Ovary (tissue), 9 donors: Measurements from ENCODE around the gene TASP1. TPM values are rescaled to one million over a fixed set of nuclear protein-coding genes. Genes with fewer than 3 reads are reported as not detected.

ENCODE experiments used
- DNase-seq, 5 donors: peaks; one replicate each; pipeline ENCODE4 v3.0.0-alpha.2; 2019 to 2020
- H3K27ac ChIP-seq, 2 donors: fragments of 200-600 bp; one replicate each; pipeline versions ENCODE4 v1.5.1 to v1.8.0; 2019 to 2022
- H3K27me3 ChIP-seq: fragments of 200-600 bp; one replicate; pipeline ENCODE4 v1.8.0; 2022
- H3K36me3 ChIP-seq: fragments of 200-600 bp; sonication (generic); one replicate; pipeline ENCODE4 v1.5.1; 2019
- H3K4me1 ChIP-seq: one replicate; pipeline ENCODE4 v1.8.1; 2013; ENCODE audit warnings: mild to moderate bottlenecking, moderate library complexity; ENCODE audit not compliant: insufficient read depth
- H3K4me3 ChIP-seq: fragments of 200-600 bp; sonication (generic); one replicate; pipeline ENCODE4 v1.5.1; 2017
- H3K9me3 ChIP-seq, 2 donors: fragments of 200-600 bp in 1 of 2; sonication (generic) in 1 of 2; one replicate each; pipeline versions ENCODE4 v1.5.1 to v1.8.1; 2013 to 2019; ENCODE audit warnings: mild to moderate bottlenecking in 1 of 2, moderate library complexity in 1 of 2
- EP300 ChIP-seq: sonication (generic); formaldehyde crosslinking; IDR thresholded peaks from one replicate; pipeline ENCODE4 v1.6.1; 2017; ENCODE audit warnings: antibody characterized with exemption
- POLR2A ChIP-seq: fragments of 450-650 bp; IDR thresholded peaks from one replicate; pipeline ENCODE4 v1.6.1; 2017; ENCODE audit warnings: antibody characterized with exemption, mild to moderate bottlenecking, moderate library complexity
- WGBS, 3 donors: extraction: QIAGEN DNeasy Blood & Tissue Kit in 1 of 3; methylation state at CpG; one replicate each; pipeline versions ENCODE4 v1.1.5 to v1.1.7; 2013 to 2017; 5-methylcytosine and 5-hydroxymethylcytosine counted together
- intact Hi-C, 4 donors: fragments of 100-400 bp; cut with DNase I; formaldehyde crosslinking; loops; one replicate each; pipeline versions ENCODE4 v1.11.0 to v1.15.1; 2022 to 2023
- polyA plus RNA-seq, 2 donors: library from polyadenylated mRNA; stranded (reverse); fragments of 200-250 nt in 1 of 2; fragments of 350-450 nt in 1 of 2; fragmentation: Illumina TruSeq in 1 of 2; extraction: RNeasy Lipid Tissue Mini Kit (QIAGEN cat#74804) in 1 of 2; gene quantifications; one replicate each; pipeline ENCODE4 v1.2.3, GENCODE V29; 2013 to 2014
- total RNA-seq, 7 donors: library from RNA; depleted of rRNA in 2 of 7; stranded (reverse); fragments of >200 nt in 2 of 7; fragmentation: NEBNext Ultra II Directional in 3 of 7; extraction: Animal tissue kit (Norgen Biotek cat#: 25700) in 3 of 7; gene quantifications; one replicate each; pipeline versions ENCODE4 v1.1.0 to v1.2.4, GENCODE V29; 2016 to 2023
- TF ChIP-seq, protein P1 (sequence below), 3 donors: fragments of 450-650 bp in 2 of 3; fragments of 200-600 bp in 1 of 3; IDR thresholded peaks; one replicate each; pipeline versions ENCODE4 v1.5.1 to v1.8.0; 2016 to 2022; ENCODE audit warnings: antibody characterized with exemption in 3 of 3, mild to moderate bottlenecking in 1 of 3
- donor health status: DM: no; HTN: no; CAD: no; lungs with moderate emphysema.
- donor health status: DM: no; HTN: no; CAD: no.
- donor health status: Bipolar disorder and iron deficiency.
- donor health status: DM: yes; HTN: yes; CAD: no.
- donor health status: DM: no; HTN: no; CAD: no.
- donor health status: DM: yes; HTN: yes; CAD: no.

Gene TASP1
- total and polyA plus RNA-seq, 9 donors: 6.4 to 16.5 (median 13.2) TPM

DNA sequence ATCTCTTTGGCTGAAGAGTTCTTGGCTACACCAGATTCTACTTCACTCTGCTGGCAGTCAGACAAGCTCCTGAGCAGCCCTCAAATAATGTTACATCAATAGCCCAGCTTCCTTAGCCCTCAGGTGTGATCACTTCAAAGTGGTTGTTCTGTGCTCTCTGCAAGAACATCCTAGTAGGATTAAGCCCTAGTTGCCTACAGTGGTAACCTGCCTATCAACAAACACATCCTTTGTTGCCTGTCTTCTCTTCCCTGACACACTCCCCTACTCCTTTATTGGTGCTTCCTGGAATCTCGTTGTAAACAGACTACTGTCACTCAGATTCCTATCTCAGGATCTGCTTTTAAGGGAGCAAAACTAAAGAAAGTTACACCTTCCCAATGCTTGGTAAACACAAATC lies 45.1 kb upstream of the TASP1 start:
- intact Hi-C loops: no loop called here
- Histone ChIP-seq H3K4me1 (no peaks in the 10 kb centered on the region), H3K36me3 (no peaks in the 10 kb centered on the region), H3K4me3 (no peak overlapping the region), H3K9me3 (no peaks in the 10 kb centered on the region), H3K27ac (no peak overlapping the region), H3K27me3 (no peaks in the 10 kb centered on the region)
- no peak for DNase-seq
- no peak for TF ChIP-seq POLR2A
- TF ChIP-seq, protein P1, sequence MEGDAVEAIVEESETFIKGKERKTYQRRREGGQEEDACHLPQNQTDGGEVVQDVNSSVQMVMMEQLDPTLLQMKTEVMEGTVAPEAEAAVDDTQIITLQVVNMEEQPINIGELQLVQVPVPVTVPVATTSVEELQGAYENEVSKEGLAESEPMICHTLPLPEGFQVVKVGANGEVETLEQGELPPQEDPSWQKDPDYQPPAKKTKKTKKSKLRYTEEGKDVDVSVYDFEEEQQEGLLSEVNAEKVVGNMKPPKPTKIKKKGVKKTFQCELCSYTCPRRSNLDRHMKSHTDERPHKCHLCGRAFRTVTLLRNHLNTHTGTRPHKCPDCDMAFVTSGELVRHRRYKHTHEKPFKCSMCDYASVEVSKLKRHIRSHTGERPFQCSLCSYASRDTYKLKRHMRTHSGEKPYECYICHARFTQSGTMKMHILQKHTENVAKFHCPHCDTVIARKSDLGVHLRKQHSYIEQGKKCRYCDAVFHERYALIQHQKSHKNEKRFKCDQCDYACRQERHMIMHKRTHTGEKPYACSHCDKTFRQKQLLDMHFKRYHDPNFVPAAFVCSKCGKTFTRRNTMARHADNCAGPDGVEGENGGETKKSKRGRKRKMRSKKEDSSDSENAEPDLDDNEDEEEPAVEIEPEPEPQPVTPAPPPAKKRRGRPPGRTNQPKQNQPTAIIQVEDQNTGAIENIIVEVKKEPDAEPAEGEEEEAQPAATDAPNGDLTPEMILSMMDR (IDR thresholded peaks at IDR 0.05): no peak
- TF ChIP-seq EP300: no peak
- 33 to 36% (median 33%) methylated on average over 1 of the region's 1 CpG for WGBS, 3 donors

DNA sequence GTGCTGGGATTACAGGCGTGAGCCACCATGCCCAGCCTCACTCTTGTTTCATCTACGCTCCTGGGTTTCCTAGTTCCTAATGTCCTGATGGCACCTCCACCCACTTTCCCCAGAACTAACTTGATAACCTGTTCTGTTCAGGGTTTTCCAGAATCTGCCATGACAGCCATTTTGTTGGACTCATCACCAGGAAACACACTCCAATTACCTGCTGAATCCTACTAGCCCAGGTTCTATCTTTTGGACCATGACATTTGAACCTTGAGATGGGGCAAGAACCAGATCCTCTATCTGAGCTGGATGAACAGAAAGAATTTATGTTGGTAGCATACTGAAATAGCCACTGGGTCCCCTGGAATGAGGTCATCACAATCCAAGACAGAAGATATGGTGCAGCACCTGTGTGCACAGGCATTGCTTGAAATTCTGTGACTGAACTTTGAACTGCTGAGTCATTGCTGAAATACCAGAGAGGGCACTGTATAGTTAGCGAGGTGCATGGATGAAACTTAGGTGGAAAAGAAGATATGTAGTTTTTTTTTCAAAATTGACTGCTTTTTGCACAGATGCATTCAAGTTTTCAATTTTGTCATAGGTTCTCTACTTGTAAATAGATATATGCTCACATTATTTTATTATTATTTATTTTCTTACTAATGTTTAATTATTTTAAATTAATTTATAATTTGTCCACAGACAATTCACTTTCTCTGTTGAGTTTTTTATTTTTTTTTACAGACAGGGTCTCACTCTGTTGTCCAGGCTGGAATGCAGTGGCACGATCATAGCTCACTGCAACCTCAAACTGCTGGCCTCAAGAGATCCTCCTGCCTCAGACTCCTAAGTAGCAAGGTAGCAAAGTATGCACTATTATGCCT lies 42.8 kb upstream of the TASP1 start:
- no peaks in the 10 kb centered on the region for H3K27me3 ChIP-seq
- no peaks in the 10 kb centered on the region for H3K9me3 ChIP-seq
- WGBS, 3 donors: 71 to 93% (median 71%) methylated on average over 4 of the region's 4 CpGs
- TF ChIP-seq POLR2A (no peak), EP300 (no peak)
- TF ChIP-seq, protein P1 (IDR thresholded peaks at IDR 0.05): no peak
- H3K4me1 ChIP-seq: no peaks in the 10 kb centered on the region
- H3K36me3 ChIP-seq: no peaks in the 10 kb centered on the region
- no peak overlapping the region for H3K27ac ChIP-seq
- no peak for DNase-seq
- intact Hi-C loops: no loop called here
- no peak overlapping the region for H3K4me3 ChIP-seq

DNA sequence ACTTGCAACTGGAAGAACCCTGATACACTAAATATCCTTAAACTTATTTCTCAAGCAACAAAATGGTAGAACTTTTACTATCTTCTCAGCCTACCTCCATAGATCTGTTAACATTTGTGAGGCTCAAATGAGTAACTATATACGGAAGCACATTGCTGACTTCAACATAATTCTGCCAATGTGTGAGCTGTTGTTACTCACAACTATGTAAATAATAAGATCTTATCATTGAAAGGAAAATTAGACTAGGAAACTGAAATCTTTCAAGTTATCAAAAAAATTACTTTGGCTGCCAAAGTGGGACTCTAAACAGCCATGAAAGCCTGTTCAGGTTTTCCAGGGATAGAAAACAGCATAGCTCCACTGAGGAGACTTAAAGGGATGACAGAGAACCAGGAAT lies 40.2 kb upstream of the TASP1 start:
- H3K4me3 ChIP-seq: no peak overlapping the region
- no peak overlapping the region for H3K27ac ChIP-seq
- DNase-seq: no peak
- 56 to 68% (median 60%) methylated on average over 1 of the region's 1 CpG for WGBS, 3 donors
- intact Hi-C loops: no loop called here
- no peaks in the 10 kb centered on the region for H3K9me3 ChIP-seq
- TF ChIP-seq EP300: no peak
- TF ChIP-seq, protein P1 (IDR thresholded peaks at IDR 0.05): no peak
- no peak for TF ChIP-seq POLR2A
- no peaks in the 10 kb centered on the region for H3K27me3 ChIP-seq
- no peaks in the 10 kb centered on the region for H3K4me1 ChIP-seq
- no peaks in the 10 kb centered on the region for H3K36me3 ChIP-seq

DNA sequence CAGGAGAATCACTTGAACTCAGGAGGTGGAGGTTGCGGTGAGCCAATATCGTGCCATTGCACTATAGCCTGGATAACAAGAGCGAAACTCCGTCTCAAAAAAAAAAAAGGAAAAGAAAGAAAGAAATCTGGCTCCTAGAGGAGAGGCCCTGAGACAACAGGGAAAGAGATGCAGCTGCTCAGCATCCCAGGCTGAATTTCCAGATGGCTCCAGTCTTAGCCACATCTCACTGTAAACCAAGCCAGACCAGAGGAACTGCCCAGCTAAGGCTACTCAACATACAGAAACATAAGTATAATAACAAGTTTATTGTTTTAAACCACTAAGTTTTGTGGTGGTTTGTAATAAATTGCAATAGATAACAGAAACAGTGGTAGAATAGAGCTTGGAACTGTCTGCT lies 38.5 kb upstream of the TASP1 start:
- Histone ChIP-seq H3K4me1 (no peaks in the 10 kb centered on the region), H3K4me3 (no peak overlapping the region), H3K27ac (no peak overlapping the region), H3K36me3 (no peaks in the 10 kb centered on the region), H3K9me3 (no peaks in the 10 kb centered on the region), H3K27me3 (no peaks in the 10 kb centered on the region)
- intact Hi-C loops: no loop called here
- no peak for DNase-seq
- no peak for TF ChIP-seq POLR2A
- no peak for TF ChIP-seq EP300
- TF ChIP-seq, protein P1 (IDR thresholded peaks at IDR 0.05): no peak
- WGBS, 3 donors: 38 to 41% (median 40%) methylated on average over 4 of the region's 4 CpGs
